Peyer's patch (tissue), 4 donors: ENCODE measurements around the gene ANKRD28. TPM values are rescaled to one million over a fixed set of nuclear protein-coding genes. Genes with fewer than 3 reads are reported as not detected.

ENCODE experiments used
- DNase-seq, 3 donors: peaks; one replicate each; pipeline ENCODE4 v3.0.0-alpha.2; 2017 to 2019
- H3K27ac ChIP-seq, 4 donors: fragments of 200-600 bp; sonication (generic); one replicate each; pipeline ENCODE4 v1.5.1; 2016 to 2019
- H3K27me3 ChIP-seq, 2 donors: fragments of 200-600 bp; sonication (generic); one replicate each; pipeline ENCODE4 v1.5.1; 2019
- H3K36me3 ChIP-seq, 3 donors: fragments of 200-600 bp; sonication (generic); one replicate each; pipeline ENCODE4 v1.5.1; 2016 to 2019
- H3K4me1 ChIP-seq, 4 donors: fragments of 200-600 bp; sonication (generic); one replicate each; pipeline ENCODE4 v1.5.1; 2016 to 2019
- H3K4me3 ChIP-seq, 4 donors: fragments of 200-600 bp; sonication (generic); 1 replicate in 3 of 4; 2 replicates in 1 of 4; pipeline ENCODE4 v1.5.1; 2016 to 2019; ENCODE audit warnings: mild to moderate bottlenecking in 1 of 4
- H3K9me3 ChIP-seq, 4 donors: fragments of 200-600 bp; sonication (generic); one replicate each; pipeline ENCODE4 v1.5.1; 2016 to 2019; ENCODE audit warnings: mild to moderate bottlenecking in 1 of 4
- CTCF ChIP-seq, 6 experiments: fragments of 450-650 bp in 4 of 6; fragments of 200-600 bp in 2 of 6; sonication (generic) in 1 of 6; IDR thresholded peaks; one replicate each; pipeline ENCODE4 v1.5.1; 2017 to 2019; ENCODE audit warnings: antibody characterized with exemption in 6 of 6, mild to moderate bottlenecking in 3 of 6, moderate library complexity in 1 of 6
- POLR2A ChIP-seq, 2 donors: fragments of 450-650 bp; IDR thresholded peaks; one replicate each; pipeline ENCODE4 v1.5.1; 2017; ENCODE audit warnings: antibody characterized with exemption in 2 of 2, mild to moderate bottlenecking in 2 of 2, moderate library complexity in 2 of 2
- total RNA-seq, 4 donors: library from RNA; depleted of rRNA; stranded (reverse); fragments of >200 nt; gene quantifications; one replicate each; pipeline ENCODE4 v1.1.0, GENCODE V29; 2016

Gene ANKRD28
- total RNA-seq, 4 donors from 2014 or later: 45.4 to 83.3 (median 46.4) TPM

GRCh38 chr3:15690748-15691147, 107.0 kb downstream of the ANKRD28 start:
- TF ChIP-seq CTCF (IDR thresholded peaks at IDR 0.05): no peak
- TF ChIP-seq POLR2A (IDR thresholded peaks at IDR 0.05): no peak
- no peak for DNase-seq
- Histone ChIP-seq H3K27ac (no peak overlapping the region), H3K27me3 (no peaks in the 10 kb centered on the region), H3K36me3 (peaks cover 0 to 57% (median 3%) of the 10 kb centered on the region in 3 donors), H3K4me3 (no peak overlapping the region), H3K9me3 (no peaks in the 10 kb centered on the region), H3K4me1 (no peaks in the 10 kb centered on the region)

GRCh38 chr3:15690230-15690629, 107.5 kb downstream of the ANKRD28 start:
- no peak for DNase-seq
- no peaks in the 10 kb centered on the region for H3K9me3 ChIP-seq
- no peak overlapping the region for H3K27ac ChIP-seq
- no peaks in the 10 kb centered on the region for H3K27me3 ChIP-seq
- TF ChIP-seq CTCF (IDR thresholded peaks at IDR 0.05) (no peak), POLR2A (IDR thresholded peaks at IDR 0.05) (no peak)
- H3K36me3 ChIP-seq: peaks cover 0 to 62% (median 3%) of the 10 kb centered on the region in 3 donors
- H3K4me1 ChIP-seq: no peaks in the 10 kb centered on the region
- H3K4me3 ChIP-seq: no peak overlapping the region

GRCh38 chr3:15685927-15686326, 111.9 kb downstream of the ANKRD28 start:
- Histone ChIP-seq H3K9me3 (no peaks in the 10 kb centered on the region), H3K4me1 (no peaks in the 10 kb centered on the region), H3K4me3 (no peak overlapping the region), H3K27me3 (no peaks in the 10 kb centered on the region), H3K27ac (no peak overlapping the region), H3K36me3 (peaks cover 0 to 60% (median 3%) of the 10 kb centered on the region in 3 donors)
- TF ChIP-seq CTCF (IDR thresholded peaks at IDR 0.05) (no peak), POLR2A (IDR thresholded peaks at IDR 0.05) (no peak)
- no peak for DNase-seq

GRCh38 chr3:15683253-15683652, 114.5 kb downstream of the ANKRD28 start:
- TF ChIP-seq CTCF (IDR thresholded peaks at IDR 0.05): no peak
- no peak for TF ChIP-seq POLR2A (IDR thresholded peaks at IDR 0.05)
- Histone ChIP-seq H3K36me3 (peaks cover 0 to 52% (median 0%) of the 10 kb centered on the region in 3 donors), H3K9me3 (no peaks in the 10 kb centered on the region), H3K4me1 (no peaks in the 10 kb centered on the region), H3K4me3 (no peak overlapping the region), H3K27me3 (no peaks in the 10 kb centered on the region), H3K27ac (no peak overlapping the region)
- DNase-seq: no peak

- Histone ChIP-seq H3K27ac (no peak overlapping the region), H3K9me3 (no peaks in the 10 kb centered on the region), H3K27me3 (no peaks in the 10 kb centered on the region), H3K4me3 (no peak overlapping the region), H3K4me1 (no peaks in the 10 kb centered on the region), H3K36me3 (peaks cover 0 to 53% (median 0%) of the 10 kb centered on the region in 3 donors)
- DNase-seq: no peak
- no peak for TF ChIP-seq POLR2A (IDR thresholded peaks at IDR 0.05)
- TF ChIP-seq CTCF (IDR thresholded peaks at IDR 0.05): no peak
These were observed 115.1 kb downstream of the ANKRD28 start for GRCh38 chr3:15682561-15683185.
